Mucosa of descending colon (tissue), 3 donors: ENCODE results near the gene FGF12. TPM values are rescaled to one million over a fixed set of nuclear protein-coding genes. Genes with fewer than 3 reads are reported as not detected.

ENCODE experiments used
- ATAC-seq: fragments of 200-7000 bp; cut with Tn5 transposase; one replicate; pipeline ENCODE4 v1.9.1; 2020; ENCODE audit warnings: mild to moderate bottlenecking, moderate library complexity
- DNase-seq, 3 donors: peaks; one replicate each; pipeline ENCODE4 v3.0.0-alpha.2; 2020
- H3K36me3 ChIP-seq: fragments of 200-600 bp; one replicate; pipeline ENCODE4 v1.8.0; 2021; ENCODE audit warnings: low read depth, mild to moderate bottlenecking
- H3K4me1 ChIP-seq: fragments of 200-600 bp; one replicate; pipeline ENCODE4 v1.8.0; 2021; ENCODE audit warnings: low read depth, mild to moderate bottlenecking
- H3K4me3 ChIP-seq: fragments of 200-600 bp; one replicate; pipeline ENCODE4 v1.8.0; 2021; ENCODE audit warnings: mild to moderate bottlenecking
- H3K9me3 ChIP-seq: fragments of 200-600 bp; one replicate; pipeline ENCODE4 v1.8.0; 2021; ENCODE audit warnings: mild to moderate bottlenecking
- CTCF ChIP-seq: fragments of 200-600 bp; IDR thresholded peaks from one replicate; pipeline ENCODE4 v1.8.0; 2022; ENCODE audit warnings: antibody characterized with exemption, mild to moderate bottlenecking
- intact Hi-C, 2 donors: fragments of 100-400 bp; cut with DNase I in 1 of 2; cut with micrococcal nuclease in 1 of 2; formaldehyde crosslinking; loops; one replicate each; pipeline versions ENCODE4 v1.11.0 to v1.11.1; 2022; cut with DNase I, micrococcal nuclease
- total RNA-seq, 3 donors: library from RNA; stranded (reverse); fragmentation: NEBNext Ultra II Directional in 2 of 3; extraction: Animal tissue kit (Norgen Biotek cat#: 25700) in 2 of 3; gene quantifications; one replicate each; pipeline versions ENCODE4 v1.2.1 to v1.2.4, GENCODE V29; 2021 to 2023
- donor health status: DM: no; HTN: no; CAD: no; lungs with moderate emphysema.
- donor health status: DM: no; HTN: no; CAD: no.
- donor health status: DM: no; HTN: yes; CAD: no.

FGF12 gene
- total RNA-seq, 3 donors from 2014 or later = 0.35 to 3.3 (median 0.58) TPM

- Histone ChIP-seq H3K9me3 (no peaks in the 10 kb centered on the region), H3K36me3 (no peaks in the 10 kb centered on the region), H3K4me3 (no peak overlapping the region), H3K4me1 (no peaks in the 10 kb centered on the region)
- intact Hi-C loops = no loop called here
- no peak for ATAC-seq
- no peak for DNase-seq
- TF ChIP-seq CTCF = no peak
These were observed 330.3 kb downstream of the FGF12 start for GRCh38 chr3:192397012-192397411.

- no peaks in the 10 kb centered on the region for H3K4me1 ChIP-seq
- no peak for TF ChIP-seq CTCF
- DNase-seq (no peak), ATAC-seq (no peak)
- H3K36me3 ChIP-seq = no peaks in the 10 kb centered on the region
- no peaks in the 10 kb centered on the region for H3K9me3 ChIP-seq
- intact Hi-C loops = no loop called here
- H3K4me3 ChIP-seq = no peak overlapping the region
These were observed 331.8 kb downstream of the FGF12 start for GRCh38 chr3:192395506-192395905.

GRCh38 chr3:192392986-192393385 lies 334.4 kb downstream of the FGF12 start:
- no peaks in the 10 kb centered on the region for H3K9me3 ChIP-seq
- no peaks in the 10 kb centered on the region for H3K4me1 ChIP-seq
- TF ChIP-seq CTCF = no peak
- H3K36me3 ChIP-seq = no peaks in the 10 kb centered on the region
- no peak overlapping the region for H3K4me3 ChIP-seq
- intact Hi-C loops = no loop called here
- ATAC-seq (no peak), DNase-seq (no peak)

- no peaks in the 10 kb centered on the region for H3K4me1 ChIP-seq
- intact Hi-C loops = no loop called here
- H3K4me3 ChIP-seq = no peak overlapping the region
- H3K36me3 ChIP-seq = no peaks in the 10 kb centered on the region
- ATAC-seq = no peak
- H3K9me3 ChIP-seq = no peaks in the 10 kb centered on the region
- no peak for DNase-seq
- no peak for TF ChIP-seq CTCF
These were observed 344.5 kb downstream of the FGF12 start for GRCh38 chr3:192382861-192383260.

GRCh38 chr3:192373586-192373985 lies 353.8 kb downstream of the FGF12 start:
- Histone ChIP-seq H3K36me3 (no peaks in the 10 kb centered on the region), H3K4me3 (no peak overlapping the region), H3K4me1 (no peaks in the 10 kb centered on the region), H3K9me3 (no peaks in the 10 kb centered on the region)
- intact Hi-C loops = no loop called here
- no peak for TF ChIP-seq CTCF
- no peak for DNase-seq
- ATAC-seq = no peak

GRCh38 chr3:192373032-192373431 lies 354.3 kb downstream of the FGF12 start:
- no peak overlapping the region for H3K4me3 ChIP-seq
- DNase-seq (no peak), ATAC-seq (no peak)
- intact Hi-C loops = no loop called here
- no peaks in the 10 kb centered on the region for H3K36me3 ChIP-seq
- no peak for TF ChIP-seq CTCF
- no peaks in the 10 kb centered on the region for H3K9me3 ChIP-seq
- no peaks in the 10 kb centered on the region for H3K4me1 ChIP-seq
